ENCODE results near the gene C1orf35. TPM values are rescaled to one million over a fixed set of nuclear protein-coding genes. Genes with fewer than 3 reads are reported as not detected.

Gene C1orf35
- total RNA-seq, 1 donor from 2014 or later: 7.1 TPM

DNA sequence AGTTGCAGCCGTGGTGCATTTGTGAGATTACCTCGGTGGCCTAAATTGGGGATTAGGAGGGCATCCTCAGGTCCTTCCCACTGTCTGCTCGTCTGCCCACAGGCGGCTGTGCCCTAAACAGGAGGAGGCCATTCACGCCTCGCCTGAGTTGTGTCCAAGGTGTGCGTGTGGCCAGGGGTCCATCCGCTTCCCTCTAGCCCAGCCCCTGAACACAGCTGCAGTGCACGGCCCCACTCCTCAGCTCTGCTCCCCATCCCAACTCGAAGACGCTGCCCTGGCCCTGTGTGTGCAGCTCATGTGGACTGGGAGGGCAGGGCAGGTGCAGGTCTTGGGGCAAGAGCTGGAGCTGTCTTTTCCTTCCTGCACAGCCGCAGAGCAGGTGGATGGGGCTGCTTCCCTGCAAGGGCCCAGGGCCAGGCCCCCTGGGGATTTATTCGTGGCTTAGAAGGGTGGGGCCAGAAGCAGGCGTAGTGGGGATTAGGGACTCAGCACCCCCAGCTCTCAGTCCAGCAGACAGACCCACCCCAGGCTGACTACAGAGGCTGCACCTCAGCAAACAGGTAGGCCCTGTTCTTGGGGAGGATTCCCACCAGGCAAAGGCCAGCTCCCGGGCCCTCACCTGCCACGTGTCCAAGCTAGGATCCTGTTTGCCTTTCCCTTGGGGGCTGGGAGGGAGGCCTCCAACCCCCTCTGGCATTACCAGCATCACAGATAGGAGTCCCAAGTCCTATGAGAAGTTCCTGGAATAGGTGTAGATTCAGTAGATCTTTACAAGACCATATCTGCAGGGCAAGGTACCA is 41.3 kb upstream of the C1orf35 start:
- Histone ChIP-seq H3K4me3 (no peak overlapping the region), H3K4me1 (peaks cover 87% of the 10 kb centered on the region), H3K27ac (replicated peaks) (no peak overlapping the region), H3K9me3 (replicated peaks) (no peaks in the 10 kb centered on the region), H3K27me3 (ENCODE audit: low read depth) (no peaks in the 10 kb centered on the region), H3K36me3 (peaks cover 37% of the 10 kb centered on the region)
- TF ChIP-seq, protein P1, sequence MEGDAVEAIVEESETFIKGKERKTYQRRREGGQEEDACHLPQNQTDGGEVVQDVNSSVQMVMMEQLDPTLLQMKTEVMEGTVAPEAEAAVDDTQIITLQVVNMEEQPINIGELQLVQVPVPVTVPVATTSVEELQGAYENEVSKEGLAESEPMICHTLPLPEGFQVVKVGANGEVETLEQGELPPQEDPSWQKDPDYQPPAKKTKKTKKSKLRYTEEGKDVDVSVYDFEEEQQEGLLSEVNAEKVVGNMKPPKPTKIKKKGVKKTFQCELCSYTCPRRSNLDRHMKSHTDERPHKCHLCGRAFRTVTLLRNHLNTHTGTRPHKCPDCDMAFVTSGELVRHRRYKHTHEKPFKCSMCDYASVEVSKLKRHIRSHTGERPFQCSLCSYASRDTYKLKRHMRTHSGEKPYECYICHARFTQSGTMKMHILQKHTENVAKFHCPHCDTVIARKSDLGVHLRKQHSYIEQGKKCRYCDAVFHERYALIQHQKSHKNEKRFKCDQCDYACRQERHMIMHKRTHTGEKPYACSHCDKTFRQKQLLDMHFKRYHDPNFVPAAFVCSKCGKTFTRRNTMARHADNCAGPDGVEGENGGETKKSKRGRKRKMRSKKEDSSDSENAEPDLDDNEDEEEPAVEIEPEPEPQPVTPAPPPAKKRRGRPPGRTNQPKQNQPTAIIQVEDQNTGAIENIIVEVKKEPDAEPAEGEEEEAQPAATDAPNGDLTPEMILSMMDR (IDR thresholded peaks at IDR 0.05; ENCODE audit: borderline replicate concordance): no peak
- intact Hi-C loops (cut with micrococcal nuclease): no loop called here
- no peak for DNase-seq

DNA sequence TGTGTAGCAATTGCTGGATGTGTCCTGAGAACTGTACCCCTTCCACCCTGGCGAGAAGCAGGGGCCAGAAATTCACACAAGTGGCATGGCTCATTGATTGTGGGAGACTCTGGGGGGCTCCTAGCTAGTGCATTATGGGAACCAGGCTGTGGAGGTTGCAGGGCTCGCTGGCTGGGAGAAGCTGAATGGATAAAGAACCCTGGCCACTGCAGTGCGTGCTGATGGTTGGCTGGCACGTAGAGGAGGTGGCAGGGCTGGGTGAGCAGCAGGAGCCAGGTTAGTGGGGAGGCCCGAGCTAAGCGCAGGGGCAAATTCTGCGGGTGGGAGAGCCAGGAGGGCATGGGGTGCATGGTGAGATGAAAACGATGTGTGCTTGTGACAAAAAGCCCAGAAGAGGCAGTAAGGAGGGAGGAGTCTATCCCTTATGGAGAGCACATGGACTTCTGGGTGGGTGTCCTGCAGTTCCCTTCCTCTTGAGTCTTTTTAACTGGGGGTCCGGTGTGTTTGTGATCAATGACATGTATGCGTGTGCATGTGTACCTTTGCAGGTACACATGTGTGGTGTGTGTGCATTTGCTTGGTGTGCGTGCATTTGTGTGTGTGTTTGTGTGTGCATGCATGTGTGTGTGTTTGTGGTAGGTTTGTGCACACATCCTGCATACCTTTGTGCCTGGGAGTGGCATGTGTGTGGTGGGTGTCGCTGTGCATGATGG is 40.5 kb upstream of the C1orf35 start:
- H3K4me3 ChIP-seq: no peak overlapping the region
- no peaks in the 10 kb centered on the region for H3K27me3 ChIP-seq (ENCODE audit: low read depth)
- no peak for DNase-seq
- peaks cover 83% of the 10 kb centered on the region for H3K4me1 ChIP-seq
- intact Hi-C loops (cut with micrococcal nuclease): no loop called here
- no peaks in the 10 kb centered on the region for H3K9me3 ChIP-seq (replicated peaks)
- H3K27ac ChIP-seq (replicated peaks): peak overlapping the region; percentile 97
- TF ChIP-seq, protein P1 (IDR thresholded peaks at IDR 0.05; ENCODE audit: borderline replicate concordance): no peak
- H3K36me3 ChIP-seq: peaks cover 33% of the 10 kb centered on the region

DNA sequence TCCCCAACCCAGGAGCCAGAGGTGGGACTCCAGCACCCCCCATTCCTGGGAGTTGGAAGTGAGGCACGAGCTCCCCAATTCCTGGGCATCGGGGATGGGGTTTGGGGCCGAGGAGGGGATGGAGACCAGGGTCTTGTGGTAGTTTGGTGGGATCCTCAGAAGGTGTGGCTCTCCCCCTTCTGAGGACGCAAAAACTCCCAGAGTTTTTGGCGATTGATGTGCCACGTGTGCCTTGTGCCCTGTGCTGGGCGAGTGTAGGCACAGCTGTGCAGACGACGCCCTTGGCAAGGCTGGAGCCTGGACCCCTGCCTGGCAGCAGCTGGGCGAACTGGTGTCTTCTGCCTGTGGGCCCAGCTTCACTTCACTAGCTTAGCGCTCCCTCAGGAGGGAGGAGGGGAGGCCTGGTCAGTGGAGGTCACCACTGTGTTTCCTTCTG is 39.6 kb upstream of the C1orf35 start:
- DNase-seq: no peak
- peaks cover 74% of the 10 kb centered on the region for H3K4me1 ChIP-seq
- intact Hi-C loops (cut with micrococcal nuclease): no loop called here
- H3K27me3 ChIP-seq (ENCODE audit: low read depth): no peaks in the 10 kb centered on the region
- H3K36me3 ChIP-seq: peaks cover 24% of the 10 kb centered on the region
- H3K4me3 ChIP-seq: peak overlapping the region; percentile 90
- H3K9me3 ChIP-seq (replicated peaks): no peaks in the 10 kb centered on the region
- TF ChIP-seq, protein P1 (IDR thresholded peaks at IDR 0.05; ENCODE audit: borderline replicate concordance): no peak
- H3K27ac ChIP-seq (replicated peaks): peak overlapping the region; percentile 97

DNA sequence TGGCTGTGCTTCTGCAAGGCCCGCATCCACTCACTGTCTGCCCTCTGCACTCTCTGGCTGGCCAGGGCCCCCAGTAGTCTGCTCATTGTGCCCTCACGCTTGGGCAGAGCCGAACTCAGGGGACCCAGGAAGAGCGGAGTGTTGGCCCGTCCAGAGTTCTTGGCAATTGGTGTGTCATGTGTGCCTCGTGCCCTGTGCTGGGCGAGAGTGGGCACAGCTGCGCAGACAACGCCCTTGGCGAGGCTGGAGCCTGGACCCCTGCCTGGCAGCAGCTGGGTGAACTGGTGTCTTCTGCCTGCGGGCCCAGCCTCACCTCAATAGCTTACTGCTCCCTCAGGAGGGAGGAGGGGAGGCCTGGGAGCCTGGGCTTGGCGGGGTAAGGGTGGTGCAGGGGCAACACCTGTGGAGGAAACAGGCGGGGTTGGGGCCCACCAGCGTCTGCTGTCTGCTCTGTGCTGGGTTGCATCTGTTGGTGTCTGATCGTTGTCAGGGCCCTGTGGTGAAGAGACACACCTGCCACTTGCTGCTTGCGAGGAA is 39.1 kb upstream of the C1orf35 start:
- Histone ChIP-seq H3K4me3 (peak overlapping the region; percentile 90), H3K36me3 (peaks cover 19% of the 10 kb centered on the region), H3K4me1 (peaks cover 69% of the 10 kb centered on the region), H3K9me3 (replicated peaks) (no peaks in the 10 kb centered on the region), H3K27me3 (ENCODE audit: low read depth) (no peaks in the 10 kb centered on the region), H3K27ac (replicated peaks) (peak overlapping the region; percentile 97)
- TF ChIP-seq, protein P1 (IDR thresholded peaks at IDR 0.05; ENCODE audit: borderline replicate concordance): no peak
- no peak for DNase-seq
- intact Hi-C loops (cut with micrococcal nuclease): no loop called here

DNA sequence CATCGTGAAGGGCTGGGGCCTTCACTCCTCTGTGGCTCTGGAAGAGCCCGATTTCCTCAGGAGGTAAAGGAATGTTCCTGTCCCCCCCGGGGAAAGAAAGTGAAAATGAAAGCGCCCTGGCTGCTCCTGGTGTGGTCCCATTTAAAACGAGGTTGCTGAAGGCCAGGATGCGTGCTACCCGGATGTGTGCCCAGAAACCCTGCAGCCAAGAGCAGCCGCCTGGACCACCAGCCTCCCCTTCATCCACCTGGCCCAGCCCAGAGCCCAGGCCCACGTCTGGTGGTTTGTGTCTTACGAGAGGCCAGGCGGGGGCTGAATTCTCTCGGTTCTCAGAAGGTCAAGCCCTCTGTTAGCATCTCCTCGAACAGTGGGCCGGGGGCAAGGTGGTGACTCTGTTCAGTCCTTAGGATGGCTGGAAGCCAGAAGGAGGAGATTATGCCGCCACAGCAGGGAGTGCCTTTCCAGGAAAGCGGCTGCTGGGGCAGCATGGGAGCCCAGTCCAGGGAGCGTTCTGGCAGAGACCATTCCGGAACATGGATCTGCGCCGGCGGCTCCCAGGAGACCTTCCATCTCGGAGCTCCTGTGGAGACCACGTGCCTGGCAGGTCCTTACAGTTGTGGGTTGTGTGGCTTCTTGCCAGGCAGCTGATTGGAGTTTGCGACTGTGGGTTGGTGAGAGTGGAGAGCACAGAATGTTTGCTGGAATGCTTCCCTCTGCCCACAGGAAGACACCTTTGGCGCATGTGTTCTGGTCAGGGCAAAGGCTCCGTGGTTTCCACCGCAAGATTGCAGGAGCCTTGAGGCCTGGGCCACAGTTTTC is 38.3 kb upstream of the C1orf35 start:
- peak; percentile 78 for DNase-seq
- peaks cover 11% of the 10 kb centered on the region for H3K36me3 ChIP-seq
- peaks cover 62% of the 10 kb centered on the region for H3K4me1 ChIP-seq
- intact Hi-C loops (cut with micrococcal nuclease): no loop called here
- TF ChIP-seq, protein P1 (IDR thresholded peaks at IDR 0.05; ENCODE audit: borderline replicate concordance): no peak
- no peaks in the 10 kb centered on the region for H3K27me3 ChIP-seq (ENCODE audit: low read depth)
- peak overlapping the region; percentile 97 for H3K27ac ChIP-seq (replicated peaks)
- peak overlapping the region; percentile 90 for H3K4me3 ChIP-seq
- no peaks in the 10 kb centered on the region for H3K9me3 ChIP-seq (replicated peaks)

Data from left ventricle myocardium inferior (tissue), 1 donor.